Naive thymus-derived CD8-positive, alpha-beta T cell (primary cell): ENCODE measurements around the gene ARID1B. TPM values are rescaled to one million over a fixed set of nuclear protein-coding genes. Genes with fewer than 3 reads are reported as not detected.
"Not testable (repeated sequence)": the region's sequence is repeated elsewhere in the genome, so short reads cannot be mapped to it uniquely, and the experiment has no call there.

Source experiments
- ATAC-seq, 2 donors: fragments of 150-1000 bp; cut with Tn5 transposase in 1 of 2; sonication (Bioruptor Pico), chemical (Tn5 transposase) in 1 of 2; 1 replicate in 1 of 2; 2 replicates in 1 of 2; pipeline ENCODE4 v1.10.0; 2021; ENCODE audit warnings: mild to moderate bottlenecking in 2 of 2, moderate library complexity in 2 of 2
- POLR2A ChIA-PET: fragments of 350-600 bp; sonication (Branson Sonifier 250); formaldehyde crosslinking; loops from one replicate; lab custom pipeline; 2021; ENCODE audit warnings: antibody characterized with exemption; lab: Charles Lee
- DNase-seq, 10 donors: peaks; one replicate each; pipeline versions ENCODE4 v3.0.0 to v3.0.0-alpha.2; 2020 to 2022
- H3K27ac Mint-ChIP-seq, 10 donors: one replicate each; pipeline ENCODE4 v1.8.0; 2020 to 2022; ENCODE audit warnings: mild to moderate bottlenecking in 10 of 10, mixed read lengths in 10 of 10, moderate library complexity in 4 of 10, inconsistent platforms in 1 of 10
- H3K27me3 Mint-ChIP-seq, 5 donors: one replicate each; pipeline ENCODE4 v1.8.0; 2021 to 2022; ENCODE audit warnings: mixed read lengths in 5 of 5
- H3K36me3 Mint-ChIP-seq, 3 donors: one replicate each; pipeline ENCODE4 v1.8.0; 2020 to 2022; ENCODE audit warnings: mixed read lengths in 3 of 3, mild to moderate bottlenecking in 2 of 3, inconsistent platforms in 1 of 3
- H3K4me1 Mint-ChIP-seq, 4 donors: one replicate each; pipeline ENCODE4 v1.8.0; 2021 to 2022; ENCODE audit warnings: mixed read lengths in 4 of 4
- H3K4me3 Mint-ChIP-seq, 10 donors: one replicate each; pipeline ENCODE4 v1.8.0; 2020 to 2022; ENCODE audit warnings: mild to moderate bottlenecking in 10 of 10, mixed read lengths in 10 of 10, moderate library complexity in 6 of 10, inconsistent platforms in 1 of 10
- H3K9me3 Mint-ChIP-seq, 9 donors: one replicate each; pipeline ENCODE4 v1.8.0; 2020 to 2022; ENCODE audit warnings: mixed read lengths in 9 of 9, mild to moderate bottlenecking in 3 of 9, inconsistent platforms in 1 of 9, moderate library complexity in 1 of 9
- polyA plus RNA-seq, 3 donors: library from polyadenylated mRNA; unstranded; fragments of 300-500 nt; fragmentation: Illumina TruSeq; gene quantifications; one replicate each; pipeline ENCODE4 v1.2.3, GENCODE V29; 2021
- total RNA-seq, 8 experiments: library from RNA in 2 of 8; stranded (reverse) in 2 of 8; gene quantifications; one replicate each; pipeline ENCODE4 v1.2.3 and lab custom pipeline; 2021 to 2026

ARID1B gene
- total and polyA plus RNA-seq, 5 experiments from 2014 or later: 9.0 to 122 (median 18.6) TPM

DNA sequence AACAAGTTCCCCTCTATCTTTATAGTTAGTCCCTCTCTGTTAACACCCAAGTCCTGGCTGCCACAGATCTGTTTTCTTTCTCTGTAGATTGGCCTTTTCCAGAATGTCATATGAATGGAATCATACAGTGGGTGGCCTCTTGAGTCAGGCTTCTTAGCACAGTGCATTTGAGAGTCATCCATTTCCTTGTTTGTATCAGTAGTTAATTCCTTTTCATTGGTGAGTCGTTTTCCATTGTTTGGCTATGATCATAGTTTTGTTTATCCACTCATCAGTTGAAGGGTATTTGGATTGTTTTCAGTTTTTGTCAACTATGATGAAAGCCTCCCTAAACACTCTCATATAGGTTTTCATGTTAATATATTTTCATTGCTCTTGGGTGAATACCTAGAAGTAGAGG, 248.3 kb downstream of the ARID1B start:
- Mint-ChIP-seq H3K27me3 (no peaks in the 10 kb centered on the region), H3K36me3 (no peaks in the 10 kb centered on the region), H3K4me3 (no peak overlapping the region), H3K9me3 (no peaks in the 10 kb centered on the region), H3K27ac (peak overlapping the region in 1 of 10 donors; percentile 22), H3K4me1 (peaks cover 11 to 58% (median 37%) of the 10 kb centered on the region in 4 donors)
- DNase-seq: no peak
- no peak for ATAC-seq
- POLR2A ChIA-PET: no interaction called here

- Mint-ChIP-seq H3K9me3 (no peaks in the 10 kb centered on the region), H3K27me3 (no peaks in the 10 kb centered on the region), H3K36me3 (no peaks in the 10 kb centered on the region), H3K27ac (peak overlapping the region in 3 of 10 donors; percentile 6 to 13 (median 11)), H3K4me3 (no peak overlapping the region), H3K4me1 (peaks cover 20 to 55% (median 47%) of the 10 kb centered on the region in 4 donors)
- DNase-seq: no peak
- ATAC-seq: no peak
- POLR2A ChIA-PET: no interaction called here
Measured at GRCh38 chr6:157029980-157030690, 253.0 kb downstream of the ARID1B start.

DNA sequence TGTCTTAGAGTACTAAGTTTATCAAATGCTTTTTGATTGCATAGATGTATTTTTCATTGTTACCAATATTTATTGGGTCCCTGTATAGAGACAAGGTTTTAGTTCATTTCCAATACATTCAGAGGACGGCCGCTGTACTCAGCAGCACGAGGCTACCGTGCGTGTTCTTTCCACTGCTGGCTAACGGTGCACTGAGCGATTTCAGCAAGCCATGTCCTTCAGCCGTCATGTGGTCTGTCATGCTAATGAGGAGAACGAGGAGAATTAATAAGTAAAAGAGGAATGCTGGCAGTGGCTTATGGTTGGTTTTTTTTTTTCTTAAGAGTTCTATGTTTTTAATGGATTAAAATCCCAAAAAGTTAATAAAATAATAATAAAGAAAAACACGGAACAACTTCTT, 253.6 kb downstream of the ARID1B start:
- H3K4me1 Mint-ChIP-seq: peaks cover 20 to 50% (median 41%) of the 10 kb centered on the region in 4 donors

DNA sequence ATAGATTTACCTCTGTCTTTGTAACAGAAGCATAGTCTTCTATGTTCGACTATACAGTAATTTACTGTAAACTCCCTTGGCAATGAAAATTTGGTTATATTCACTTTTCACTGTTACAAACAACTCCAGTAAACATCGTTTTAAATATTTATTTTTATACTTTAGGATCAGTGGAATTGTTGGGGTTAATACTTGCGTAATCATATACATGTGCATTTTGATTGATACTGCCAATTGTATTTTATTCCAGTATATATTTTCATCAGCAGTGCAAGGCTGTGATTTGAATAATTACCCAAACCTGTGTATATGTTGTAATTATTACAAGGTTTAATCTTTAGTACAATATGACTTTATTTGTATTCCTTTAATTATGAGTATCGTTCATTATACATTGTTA, 255.7 kb downstream of the ARID1B start:
- DNase-seq: no peak
- Mint-ChIP-seq H3K27ac (peak overlapping the region in 7 of 10 donors; percentile 23 to 95 (median 93)), H3K4me1 (peaks cover 20 to 47% (median 35%) of the 10 kb centered on the region in 4 donors), H3K9me3 (no peaks in the 10 kb centered on the region), H3K36me3 (no peaks in the 10 kb centered on the region), H3K27me3 (no peaks in the 10 kb centered on the region), H3K4me3 (peak overlapping the region; percentile 73 to 97 (median 92))
- ATAC-seq: no peak
- POLR2A ChIA-PET: interaction anchor here (0.9 kb wide), 1 partner anchor 30 kb away, joined by 3 read pairs; no protein-coding TSS in a partner anchor

More for the DNA sequence above, 253.6 kb downstream of the ARID1B start:
- Mint-ChIP-seq H3K4me3 (peak overlapping the region in 1 of 10 donors; percentile 59), H3K9me3 (no peaks in the 10 kb centered on the region), H3K36me3 (no peaks in the 10 kb centered on the region), H3K27ac (peak overlapping the region in 1 of 10 donors; percentile 73), H3K27me3 (no peaks in the 10 kb centered on the region)
- ATAC-seq (no peak), DNase-seq (no peak)
- POLR2A ChIA-PET: interaction anchor here (0.5 kb wide), 1 partner anchor 9 kb away, joined by 4 read pairs; no protein-coding TSS in a partner anchor

DNA sequence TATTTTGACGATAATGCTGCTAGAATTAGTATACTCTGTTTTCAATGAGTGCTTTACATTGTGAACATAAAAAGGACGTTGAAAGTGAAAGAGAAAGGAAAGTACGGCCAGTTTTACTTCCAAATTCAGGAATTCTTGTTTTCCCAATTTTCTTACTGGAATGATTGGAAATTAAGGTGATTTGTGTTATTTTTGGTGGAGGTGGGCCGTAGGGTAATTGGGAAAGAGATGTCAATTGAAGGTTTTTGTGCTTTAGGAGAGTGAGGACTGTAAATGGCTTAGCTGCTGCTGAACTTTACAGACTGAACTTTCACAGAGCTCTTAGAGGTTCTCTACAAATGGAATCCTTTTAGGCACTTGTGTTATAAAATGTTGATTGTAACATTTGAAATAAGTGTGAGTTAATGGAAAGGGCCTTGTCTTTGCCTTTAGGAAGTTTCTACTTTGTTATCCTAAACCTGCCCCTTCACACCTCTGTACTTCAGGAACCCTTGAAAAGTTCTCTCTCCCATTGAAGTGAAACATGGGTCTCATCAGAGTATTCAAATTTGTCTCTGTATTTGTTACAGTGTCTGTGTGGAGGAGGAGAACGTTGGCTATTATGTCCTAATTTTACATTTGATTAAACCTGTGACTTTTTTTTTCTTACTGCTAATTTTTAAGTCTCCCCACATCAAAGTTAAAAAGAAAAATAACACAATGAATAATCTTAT, 256.4 kb downstream of the ARID1B start:
- POLR2A ChIA-PET: interaction anchor here (0.6 kb wide), 1 partner anchor 635 kb away, joined by 4 read pairs; no protein-coding TSS in a partner anchor
- peak in 1 of 10 donors; percentile 12 for DNase-seq

DNA sequence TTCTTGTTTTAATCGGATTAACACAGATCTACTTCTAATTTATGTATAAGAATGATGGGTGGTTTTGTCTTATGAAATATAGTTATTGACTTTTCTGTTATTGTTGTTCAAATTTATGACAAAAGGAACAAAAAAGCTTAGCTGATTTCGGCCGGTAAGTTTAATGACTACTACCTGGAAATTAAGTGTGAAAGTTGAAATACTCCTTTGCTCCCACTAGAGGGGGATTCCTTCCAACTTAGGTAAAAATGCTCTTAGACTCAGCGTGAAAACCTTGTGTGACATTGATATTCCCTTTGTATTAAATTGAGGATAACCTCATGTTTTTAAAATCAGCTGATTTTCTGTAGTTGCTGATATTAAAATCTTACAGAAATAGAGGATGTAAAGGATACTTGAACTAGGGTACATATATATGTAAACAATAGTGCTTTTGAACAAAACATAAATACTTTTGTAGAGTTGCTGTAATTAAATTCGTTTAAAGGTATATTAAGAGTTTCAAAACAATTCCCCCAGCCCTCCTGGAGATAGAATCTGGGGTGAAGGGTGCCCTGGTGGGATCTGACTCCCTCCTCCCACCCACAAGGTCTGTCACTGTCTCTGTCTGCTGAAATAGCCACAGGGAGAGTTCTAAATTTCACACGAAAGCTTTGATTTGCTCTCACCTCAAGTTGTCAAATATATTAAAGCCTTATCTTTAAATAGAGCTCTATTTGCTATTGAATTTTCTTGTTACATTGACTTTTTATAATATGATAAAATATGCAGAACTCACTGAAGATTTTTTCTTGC, 257.5 kb downstream of the ARID1B start:
- POLR2A ChIA-PET: interaction anchor here (0.6 to 1.0 kb wide), 2 partner anchors 13 to 634 kb away, joined by 3 to 4 read pairs; no protein-coding TSS in a partner anchor
- peak overlapping the region; percentile 38 to 85 (median 67) for H3K27ac Mint-ChIP-seq
- peak; percentile 71 to 76 for ATAC-seq
- no peaks in the 10 kb centered on the region for H3K9me3 Mint-ChIP-seq
- peaks cover 0 to 3% (median 0%) of the 10 kb centered on the region in 3 donors for H3K36me3 Mint-ChIP-seq
- peaks cover 16 to 39% (median 32%) of the 10 kb centered on the region in 4 donors for H3K4me1 Mint-ChIP-seq
- no peaks in the 10 kb centered on the region for H3K27me3 Mint-ChIP-seq
- DNase-seq: peak in 3 of 10 donors; percentile 36 to 50 (median 49)
- peak overlapping the region; percentile 46 to 94 (median 73) for H3K4me3 Mint-ChIP-seq

More for the DNA sequence above, 256.4 kb downstream of the ARID1B start:
- H3K4me1 Mint-ChIP-seq: peaks cover 20 to 44% (median 35%) of the 10 kb centered on the region in 4 donors
- H3K27me3 Mint-ChIP-seq: no peaks in the 10 kb centered on the region
- ATAC-seq: peak; percentile 53 to 71
- peak overlapping the region; percentile 38 to 97 (median 92) for H3K27ac Mint-ChIP-seq
- no peaks in the 10 kb centered on the region for H3K36me3 Mint-ChIP-seq
- no peaks in the 10 kb centered on the region for H3K9me3 Mint-ChIP-seq
- peak overlapping the region; percentile 73 to 97 (median 92) for H3K4me3 Mint-ChIP-seq

- no peak for DNase-seq
- POLR2A ChIA-PET: interaction anchor here (1.2 kb wide), 1 partner anchor 14 kb away, joined by 3 read pairs; no protein-coding TSS in a partner anchor
- no peak for ATAC-seq
- peaks cover 12 to 33% (median 28%) of the 10 kb centered on the region in 4 donors for H3K4me1 Mint-ChIP-seq
- H3K4me3 Mint-ChIP-seq: no peak overlapping the region
- peaks cover 0 to 7% (median 0%) of the 10 kb centered on the region in 3 donors for H3K36me3 Mint-ChIP-seq
- no peak overlapping the region for H3K27ac Mint-ChIP-seq
- H3K9me3 Mint-ChIP-seq: no peaks in the 10 kb centered on the region
- H3K27me3 Mint-ChIP-seq: no peaks in the 10 kb centered on the region
Measured at GRCh38 chr6:157035546-157035945, 258.4 kb downstream of the ARID1B start.

- H3K4me1 Mint-ChIP-seq: peaks cover 11 to 31% (median 25%) of the 10 kb centered on the region in 4 donors
Measured at GRCh38 chr6:157036245-157036711, 259.1 kb downstream of the ARID1B start.

GRCh38 chr6:157037165-157037564, 260.0 kb downstream of the ARID1B start:
- Mint-ChIP-seq H3K9me3 (no peaks in the 10 kb centered on the region), H3K27ac (no peak overlapping the region), H3K27me3 (no peaks in the 10 kb centered on the region), H3K4me1 (peaks cover 14 to 30% (median 26%) of the 10 kb centered on the region in 4 donors), H3K36me3 (peaks cover 0 to 10% (median 0%) of the 10 kb centered on the region in 3 donors), H3K4me3 (no peak overlapping the region)
- POLR2A ChIA-PET: no interaction called here
- ATAC-seq (no peak), DNase-seq (no peak)

More at GRCh38 chr6:157036245-157036711, 259.1 kb downstream of the ARID1B start:
- Mint-ChIP-seq H3K4me3 (no peak overlapping the region), H3K27me3 (no peaks in the 10 kb centered on the region), H3K9me3 (no peaks in the 10 kb centered on the region), H3K27ac (no peak overlapping the region), H3K36me3 (peaks cover 0 to 7% (median 0%) of the 10 kb centered on the region in 3 donors)
- POLR2A ChIA-PET: interaction anchor here (1.2 kb wide), 1 partner anchor 14 kb away, joined by 3 read pairs; no protein-coding TSS in a partner anchor
- ATAC-seq: no peak
- DNase-seq: no peak

DNA sequence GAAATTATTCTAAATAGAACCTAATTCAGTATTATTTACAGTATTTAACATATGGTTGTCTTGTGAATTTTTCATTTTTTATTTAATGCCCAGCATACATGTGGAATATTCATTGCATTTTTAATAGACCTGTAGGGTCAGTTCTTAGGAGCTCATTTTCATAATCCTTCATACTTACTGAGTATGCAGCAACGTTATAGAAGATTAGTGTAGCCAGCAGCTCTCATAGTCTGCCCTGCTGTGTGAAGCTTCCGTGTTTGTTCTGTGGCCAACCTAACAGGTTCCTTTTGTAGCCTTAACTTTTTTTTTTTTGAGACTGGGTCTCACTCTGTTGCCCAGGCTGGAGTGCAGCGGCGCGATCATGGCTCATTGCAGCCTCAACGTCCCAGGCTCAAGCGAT, 261.4 kb downstream of the ARID1B start:
- H3K27me3 Mint-ChIP-seq: no peaks in the 10 kb centered on the region
- POLR2A ChIA-PET: no interaction called here

GRCh38 chr6:157039639-157040038, 262.5 kb downstream of the ARID1B start:
- Mint-ChIP-seq H3K27ac (peak overlapping the region in 1 of 10 donors; percentile 68), H3K36me3 (peaks cover 0 to 14% (median 0%) of the 10 kb centered on the region in 3 donors), H3K4me1 (peaks cover 8 to 20% (median 13%) of the 10 kb centered on the region in 4 donors)
- not testable (repeated sequence) for H3K27me3 Mint-ChIP-seq, H3K4me3 Mint-ChIP-seq, DNase-seq, H3K9me3 Mint-ChIP-seq, ATAC-seq
- POLR2A ChIA-PET: interaction anchor here (0.8 kb wide), 1 partner anchor 24 kb away, joined by 5 read pairs; no protein-coding TSS in a partner anchor

More for the DNA sequence above, 261.4 kb downstream of the ARID1B start:
- peaks cover 0 to 14% (median 0%) of the 10 kb centered on the region in 3 donors for H3K36me3 Mint-ChIP-seq
- H3K27ac Mint-ChIP-seq: no peak overlapping the region
- no peaks in the 10 kb centered on the region for H3K9me3 Mint-ChIP-seq
- no peak overlapping the region for H3K4me3 Mint-ChIP-seq
- peaks cover 15 to 27% (median 19%) of the 10 kb centered on the region in 4 donors for H3K4me1 Mint-ChIP-seq
- ATAC-seq: no peak
- DNase-seq: no peak
